Measurements from ENCODE around the gene GK2.

The GK2 gene

DNA sequence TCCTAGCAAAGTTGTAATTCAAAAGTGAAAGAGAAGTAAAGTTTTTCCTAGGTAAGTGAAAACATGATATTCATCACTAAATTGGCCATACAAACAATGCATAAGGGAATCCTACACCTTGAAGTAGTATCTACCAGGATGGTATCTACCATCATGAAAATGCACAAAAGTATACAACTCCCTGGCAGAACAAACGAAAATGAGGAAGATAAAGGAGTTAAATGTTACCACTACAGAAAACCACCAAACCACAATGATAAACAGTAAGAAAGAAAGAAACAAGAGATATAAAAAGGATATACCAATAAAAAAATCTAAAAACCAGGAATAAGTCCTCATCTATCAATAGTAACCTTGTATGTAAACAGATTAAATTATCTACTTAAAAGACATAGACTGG, 26.9 kb downstream of the GK2 start:
- DNase-seq: no peak

GRCh38 chr4:79370026-79370425, 38.0 kb downstream of the GK2 start:
- DNase-seq: no peak

DNA sequence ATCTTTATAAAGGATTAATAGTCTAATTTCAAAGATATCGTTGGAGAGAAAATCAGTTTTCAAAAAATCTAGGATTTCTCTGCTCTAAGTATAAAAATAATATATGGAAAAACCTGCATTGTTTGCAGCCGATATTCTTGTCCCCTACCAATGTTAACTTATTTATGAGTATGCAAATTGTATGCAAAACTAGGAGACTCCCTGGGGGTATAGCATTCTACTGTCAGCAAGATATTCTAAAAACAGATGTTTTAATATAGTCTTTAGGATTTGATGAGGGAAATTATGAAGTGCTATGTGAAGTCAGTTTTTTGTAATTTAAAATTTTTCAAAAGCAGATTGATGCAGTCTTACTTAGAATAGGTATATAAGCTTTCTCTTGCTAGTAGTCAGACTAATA, 40.9 kb downstream of the GK2 start:
- DNase-seq: peak; percentile 59

DNA sequence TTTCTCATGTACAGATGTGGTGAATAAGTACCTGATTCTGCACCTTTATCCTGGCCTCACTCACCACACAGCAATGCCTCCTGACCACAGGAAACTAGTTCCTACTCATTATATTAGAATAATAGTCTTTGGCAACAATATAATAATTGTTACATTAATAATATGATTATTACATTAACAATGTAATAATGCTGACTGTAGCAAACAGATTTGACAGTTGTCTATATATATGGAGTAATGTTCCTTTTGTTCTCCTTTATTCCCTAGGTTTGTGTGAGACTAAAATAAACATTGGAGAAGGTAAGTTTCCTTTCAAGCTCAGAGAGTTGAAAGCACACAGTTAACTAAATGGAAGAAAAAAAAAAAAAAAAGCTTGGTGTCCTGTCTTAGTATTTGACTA, 41.6 kb downstream of the GK2 start:
- DNase-seq: no peak

GRCh38 chr4:79364061-79364460, 44.0 kb downstream of the GK2 start:
- DNase-seq: no peak

DNA sequence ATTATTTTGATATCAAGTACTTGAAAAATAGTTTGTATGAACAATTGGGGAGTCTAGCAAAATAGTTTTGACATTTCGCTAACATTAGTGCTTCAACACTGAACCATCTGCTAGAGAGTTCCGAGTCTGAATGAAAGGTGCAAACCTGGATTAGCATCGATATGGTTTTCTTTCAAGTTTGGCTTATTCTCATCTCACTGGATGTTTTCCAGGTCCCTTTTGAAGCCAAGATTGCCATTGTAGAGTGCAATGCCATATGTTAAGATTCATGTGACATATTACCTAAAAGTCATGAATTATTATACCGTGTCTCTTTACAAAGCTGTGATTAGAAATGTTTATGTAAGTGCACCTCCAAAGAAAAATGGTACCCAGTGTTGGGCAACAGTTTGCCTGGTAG, 45.4 kb downstream of the GK2 start:
- no peak for DNase-seq

DNA sequence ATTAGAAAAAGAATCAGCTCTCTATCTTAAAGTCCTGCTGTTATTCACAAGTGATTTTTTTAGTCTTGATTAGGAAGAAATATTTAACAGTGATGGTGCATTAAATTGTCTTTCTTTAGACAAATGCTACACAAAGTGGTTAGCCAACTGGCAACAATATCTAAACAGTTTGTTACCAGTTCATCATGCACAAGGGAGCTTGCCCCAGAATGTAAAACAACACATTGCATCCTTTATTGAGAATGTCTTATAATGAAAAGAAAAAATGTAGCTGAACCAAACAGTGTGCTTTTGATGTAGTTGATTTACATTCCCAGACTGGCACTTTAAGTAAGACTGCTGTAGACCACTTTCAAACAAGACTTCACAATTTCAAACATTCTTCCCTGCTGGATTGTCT, 48.0 kb downstream of the GK2 start:
- DNase-seq: no peak

- peak; percentile 50 for DNase-seq
These were observed 49.6 kb downstream of the GK2 start for GRCh38 chr4:79358438-79358837.

- DNase-seq: no peak
These were observed 50.7 kb downstream of the GK2 start for GRCh38 chr4:79357365-79357764.

Data from NCI-H526 treated with DMSO at 0.1 percent for 48 hours (cell line).